NCI-H1930 (cell line): ENCODE results near the gene STARD5.

ENCODE experiments used
- DNase-seq, 2 experiments: peaks; one replicate each; lab custom pipeline; 2025; lab: John Stamatoyannopoulos, UW

Gene STARD5

DNA sequence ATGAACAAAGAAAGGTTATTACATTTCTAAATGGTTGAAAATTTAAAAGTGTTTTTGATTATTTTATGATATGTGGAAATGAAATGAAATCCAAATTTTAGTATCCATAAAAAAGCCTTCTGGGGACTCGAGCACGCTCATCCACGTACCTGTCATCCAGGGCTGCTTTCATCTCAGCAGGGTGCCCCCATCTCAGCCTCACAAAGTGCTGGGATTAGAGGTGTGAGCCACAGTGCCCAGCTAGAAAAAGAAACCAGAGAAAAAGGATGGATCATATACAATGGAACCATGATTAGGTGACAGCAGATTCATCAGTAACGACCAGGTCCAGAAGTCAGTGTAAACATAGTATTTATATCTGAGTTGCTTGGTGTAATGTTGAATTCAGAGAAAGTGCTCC is 49.7 kb downstream of the STARD5 start:
- no peak for DNase-seq

DNA sequence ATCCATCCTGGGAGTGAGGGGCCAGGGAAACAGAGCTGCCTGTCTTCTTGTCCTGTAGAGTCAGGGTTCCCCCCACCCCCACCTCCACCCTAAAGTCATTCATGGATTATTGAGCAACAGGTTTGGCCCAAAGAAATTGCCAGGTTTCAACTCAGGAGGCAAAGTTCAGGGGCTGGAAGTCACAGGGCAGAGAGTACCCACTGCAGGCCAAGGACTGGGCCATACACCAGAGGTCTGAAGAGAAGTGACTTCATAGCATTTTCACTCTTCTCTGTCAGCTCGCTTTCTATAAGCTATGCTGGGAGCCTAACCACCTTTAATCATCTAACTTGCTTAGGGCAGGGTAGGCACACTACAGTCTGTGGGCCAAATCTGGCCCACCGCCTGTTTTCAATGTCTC is 50.1 kb downstream of the STARD5 start:
- DNase-seq = no peak

DNA sequence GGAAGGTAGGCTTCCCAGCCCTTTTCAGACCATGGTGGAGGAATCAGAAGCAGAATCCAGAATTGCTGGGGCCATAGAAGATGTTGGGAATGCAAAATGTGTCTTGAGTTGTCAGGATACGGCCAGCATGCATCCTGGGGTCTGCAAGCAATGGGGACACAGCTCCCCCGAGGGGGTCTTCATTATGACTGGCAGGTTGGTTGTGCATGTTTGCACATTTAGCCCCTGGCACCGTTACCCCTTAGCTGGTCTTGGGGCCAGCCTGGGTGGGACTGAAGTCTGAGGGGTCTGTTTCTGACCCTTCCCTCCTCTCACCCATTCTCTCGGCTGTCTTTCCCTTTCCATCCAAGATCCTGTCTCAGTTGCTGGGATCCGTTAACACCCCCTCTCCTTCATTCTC is 50.7 kb downstream of the STARD5 start:
- DNase-seq = no peak

DNA sequence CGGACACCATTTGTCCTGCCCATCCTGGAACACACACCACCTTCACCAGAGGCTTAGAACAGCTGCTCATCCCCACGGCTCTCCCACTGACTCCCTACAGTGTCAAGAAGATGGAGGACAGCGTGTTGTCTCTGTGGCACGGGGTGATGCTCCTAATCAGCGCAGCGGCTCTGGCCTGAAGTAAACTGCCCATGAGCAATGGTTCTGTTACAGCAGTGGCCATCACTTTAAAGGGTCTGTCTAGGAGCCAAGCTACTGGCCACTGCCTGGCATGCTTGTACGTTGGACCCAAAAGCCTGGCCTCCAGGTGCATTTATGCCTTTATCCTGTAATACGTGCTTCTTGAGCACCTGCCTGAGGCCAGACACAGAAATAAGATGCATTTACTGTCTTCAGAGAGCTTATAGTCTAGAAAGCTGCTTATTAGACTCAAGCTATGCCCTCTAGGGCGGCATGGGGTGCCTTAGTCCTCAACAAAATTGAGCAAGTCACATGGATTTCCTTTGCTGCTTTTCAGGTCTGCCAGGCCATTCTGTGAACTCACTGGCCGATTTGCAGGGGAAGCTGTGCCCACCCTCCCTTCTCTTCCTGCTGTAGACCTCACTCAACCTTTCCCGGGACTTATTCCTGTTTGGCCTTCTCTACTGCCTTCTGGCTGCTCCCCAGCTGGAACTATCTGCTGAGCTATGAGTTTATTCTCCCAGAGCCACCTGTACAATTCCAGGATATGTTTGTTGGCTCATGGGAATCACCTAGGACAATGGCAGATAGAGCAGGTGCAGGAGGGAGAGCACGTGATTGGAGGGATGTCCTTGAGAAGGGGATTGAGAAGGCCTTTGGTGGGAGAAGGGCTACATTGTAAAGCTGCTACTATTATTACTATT is 51.9 kb downstream of the STARD5 start:
- no peak for DNase-seq

DNA sequence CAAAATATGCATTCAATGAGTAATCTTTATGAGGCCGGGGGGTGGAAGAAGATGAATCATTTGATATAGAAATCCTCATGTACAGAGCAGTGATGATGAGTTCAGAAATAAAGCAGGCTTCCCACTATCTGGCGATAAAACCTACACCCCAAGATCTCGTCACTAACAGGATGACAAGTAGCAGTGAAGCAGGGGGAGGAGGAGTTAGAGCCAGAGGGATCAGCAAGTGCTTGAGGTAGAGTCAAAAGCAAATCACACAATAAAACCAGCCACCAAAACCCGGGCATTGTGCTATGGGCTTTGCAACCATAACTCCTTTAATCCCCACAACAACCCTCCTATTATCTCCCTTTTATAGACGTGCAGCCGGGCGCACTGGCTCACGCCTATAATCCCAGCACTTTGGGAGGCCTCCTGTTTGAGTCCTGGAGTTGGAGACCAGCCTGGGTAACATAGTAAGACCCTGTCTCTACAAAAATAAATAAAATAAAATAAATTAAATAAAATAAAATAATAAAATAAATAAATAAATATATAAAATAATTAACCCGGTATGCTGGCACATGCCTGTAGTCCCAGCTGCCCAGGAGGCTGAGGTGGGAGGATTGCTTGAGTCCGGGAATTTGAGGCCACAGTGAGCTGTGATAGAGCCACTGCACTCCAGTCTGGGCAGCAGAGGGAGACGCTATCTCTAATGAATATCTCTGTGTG is 53.0 kb downstream of the STARD5 start:
- no peak for DNase-seq

DNA sequence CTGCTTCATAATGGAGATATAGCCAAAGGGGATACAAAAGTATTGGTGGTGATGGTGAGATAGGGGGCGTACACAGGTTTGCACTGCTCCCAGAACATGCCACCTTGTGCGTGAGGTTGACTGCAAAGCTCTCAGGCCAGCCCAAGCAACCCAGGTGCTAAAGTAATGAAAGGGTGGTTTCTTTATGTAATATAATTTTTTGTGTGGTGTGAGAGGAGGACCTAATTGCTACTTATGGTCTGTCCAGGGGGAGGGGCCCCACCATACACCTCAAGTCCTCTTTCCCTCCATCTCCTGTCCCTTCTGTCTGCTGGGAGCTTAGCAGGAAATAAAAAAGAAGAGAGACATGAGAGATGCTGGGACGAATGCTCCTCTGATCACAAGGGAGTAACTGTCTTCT is 53.8 kb downstream of the STARD5 start:
- DNase-seq = no peak

DNA sequence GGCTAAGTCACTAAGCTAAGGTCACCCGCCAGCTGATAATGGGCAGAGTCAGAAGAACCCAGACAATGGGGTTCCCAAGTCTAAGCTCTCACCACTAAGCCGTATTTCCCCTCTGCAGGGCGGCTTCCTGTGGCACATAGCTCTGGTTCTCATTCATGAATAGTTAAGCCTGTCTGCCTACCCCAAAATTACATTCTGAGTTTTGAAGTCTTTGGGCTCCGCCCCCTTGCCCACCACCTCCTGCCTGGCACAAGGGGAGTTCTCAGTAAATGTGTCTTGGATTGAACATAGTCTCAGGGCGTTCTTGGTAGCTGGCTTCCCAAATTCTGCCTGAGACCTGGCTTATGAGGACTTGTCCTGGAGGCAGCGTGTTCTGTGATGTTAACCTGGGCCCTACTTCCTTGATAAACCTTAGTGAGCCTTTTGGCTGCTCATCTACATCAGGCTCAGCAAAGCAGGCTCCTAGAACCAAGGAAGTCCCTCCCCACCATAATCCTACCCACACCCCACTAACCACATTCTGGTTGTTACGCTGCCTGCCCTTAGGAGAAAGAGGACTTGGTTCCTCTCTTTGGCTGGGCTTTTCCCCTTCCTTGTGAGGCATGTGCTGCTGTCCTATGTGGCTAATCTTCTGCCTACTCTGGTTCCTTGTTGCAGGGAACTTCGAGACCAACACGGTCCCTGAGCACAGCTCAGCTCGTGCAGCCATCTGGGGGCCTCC is 54.9 kb downstream of the STARD5 start:
- no peak for DNase-seq

DNA sequence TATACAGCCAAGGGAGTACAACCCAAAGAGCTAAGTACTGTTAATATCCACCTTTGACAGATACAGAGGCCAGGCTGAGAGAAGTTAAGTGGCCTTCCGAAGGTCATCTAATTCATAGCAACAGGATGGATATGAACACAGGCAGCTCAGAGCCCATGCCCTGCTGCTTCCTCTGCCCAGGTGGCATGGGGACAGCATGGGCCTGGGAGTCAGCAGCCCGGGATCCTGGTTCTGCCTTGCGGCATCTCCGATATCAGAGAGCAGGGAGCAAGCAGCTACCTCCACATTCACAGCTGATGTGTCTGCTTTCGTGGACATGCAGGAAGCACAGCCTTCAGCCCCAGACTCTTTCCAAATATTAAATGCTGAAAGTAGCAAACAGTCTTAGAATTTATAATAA is 55.6 kb downstream of the STARD5 start:
- DNase-seq = no peak

DNA sequence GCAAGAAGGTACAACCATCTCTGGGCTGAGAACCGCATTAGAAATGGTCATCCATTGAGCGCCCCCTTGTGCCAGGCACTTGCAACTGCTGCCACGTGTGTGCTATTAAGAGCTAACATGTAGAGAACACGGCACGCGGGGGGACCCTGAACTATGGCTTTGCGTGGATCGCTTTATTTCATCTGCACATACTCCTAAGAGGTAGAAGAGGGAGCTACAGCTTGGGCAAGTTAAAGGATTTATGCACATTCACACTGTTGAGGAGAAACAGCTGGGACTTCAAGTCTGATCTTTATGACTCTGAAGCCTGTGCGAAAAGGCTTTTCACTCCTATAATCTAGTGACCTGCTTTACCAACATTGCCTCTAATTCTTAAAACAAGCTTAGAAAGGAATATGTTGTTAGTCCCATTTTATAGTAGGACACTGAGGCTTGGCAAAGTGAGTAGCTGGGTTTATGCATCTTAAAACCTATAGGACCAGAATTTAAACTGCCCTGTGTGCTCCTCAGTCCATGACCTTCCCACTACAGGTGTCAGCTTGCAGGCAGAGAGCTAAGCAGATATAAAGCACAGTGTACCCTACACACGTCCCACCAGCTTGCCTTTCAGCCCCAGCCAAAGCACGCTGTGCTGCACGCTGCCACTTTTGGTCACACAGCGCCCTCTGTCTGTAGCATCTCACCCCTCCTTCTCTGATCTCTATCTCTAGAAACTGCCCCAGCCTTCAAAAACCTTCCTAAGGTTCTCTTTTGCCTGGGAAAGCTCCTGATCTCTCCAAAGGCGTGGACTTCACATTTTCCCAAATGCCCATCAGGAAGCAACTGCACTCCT is 57.8 kb downstream of the STARD5 start:
- DNase-seq = peak; percentile 35 to 60

DNA sequence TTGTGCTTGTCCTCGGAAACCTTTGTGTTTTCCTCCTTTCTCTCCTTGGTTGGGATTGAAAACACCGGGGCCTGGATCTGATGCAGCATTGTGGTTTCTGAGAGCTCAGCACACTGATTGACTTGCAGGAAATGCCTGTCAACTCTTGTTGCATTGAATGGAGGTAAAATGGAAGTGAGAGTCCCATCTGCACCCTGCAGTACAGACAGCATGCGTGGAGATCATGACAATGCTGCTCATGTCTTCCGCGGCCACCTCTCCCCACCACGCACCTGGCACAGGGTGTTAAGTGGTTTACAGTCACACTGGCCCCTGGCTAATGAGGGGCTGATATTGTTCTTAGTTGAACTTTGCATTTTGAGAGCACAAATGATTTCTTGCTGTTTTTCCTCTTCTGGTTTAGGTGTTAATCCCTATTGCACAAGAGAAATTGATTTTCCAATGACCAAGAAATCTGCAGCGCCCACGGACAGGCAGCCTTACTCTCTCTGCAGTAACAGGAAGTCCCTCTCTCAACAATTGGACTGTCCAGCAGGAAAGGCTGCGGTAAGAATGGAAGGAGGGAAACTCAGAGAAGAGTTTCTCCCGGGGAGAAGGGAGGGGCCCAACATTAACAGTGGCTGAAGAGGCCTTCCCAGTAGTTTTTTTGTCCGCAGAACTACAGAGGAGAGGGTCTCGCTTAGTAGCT is 58.5 kb downstream of the STARD5 start:
- DNase-seq = no peak

DNA sequence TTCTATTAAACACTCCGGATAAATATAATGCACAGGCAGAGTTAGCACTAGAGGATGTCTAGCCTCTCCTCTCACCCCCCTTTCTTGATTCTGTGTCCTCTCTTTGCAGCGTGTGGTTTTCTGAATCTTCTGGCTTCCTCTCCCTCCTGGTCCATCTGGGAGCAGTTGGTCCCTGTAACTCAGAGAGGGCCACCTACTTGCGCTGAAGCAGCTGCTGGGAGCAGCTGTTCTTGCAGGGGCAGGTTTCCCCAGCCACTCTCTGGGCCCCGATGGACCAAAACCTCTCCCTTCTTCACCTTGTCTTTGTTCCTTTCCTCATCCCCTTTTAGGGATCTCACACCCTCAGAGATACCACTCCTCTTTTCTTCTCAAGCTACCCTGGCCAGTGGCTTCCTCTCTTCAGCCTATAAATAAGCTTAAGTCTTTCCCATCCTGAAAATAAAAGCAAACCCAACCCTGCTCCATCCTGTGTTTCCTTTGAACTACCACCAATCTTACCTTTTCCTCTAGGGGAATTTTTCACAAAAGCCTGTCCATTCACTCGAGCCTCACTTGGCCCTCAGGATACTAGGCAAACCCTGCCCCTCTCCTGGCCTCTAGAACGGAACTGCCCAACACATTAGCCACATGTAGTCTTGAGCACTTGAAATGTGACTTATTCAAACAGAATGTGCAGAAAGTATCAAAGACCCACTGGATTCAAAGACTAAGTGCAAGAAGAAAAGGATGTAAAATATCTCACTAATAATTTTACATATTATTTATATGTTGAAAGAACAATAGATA is 59.7 kb downstream of the STARD5 start:
- DNase-seq = no peak

DNA sequence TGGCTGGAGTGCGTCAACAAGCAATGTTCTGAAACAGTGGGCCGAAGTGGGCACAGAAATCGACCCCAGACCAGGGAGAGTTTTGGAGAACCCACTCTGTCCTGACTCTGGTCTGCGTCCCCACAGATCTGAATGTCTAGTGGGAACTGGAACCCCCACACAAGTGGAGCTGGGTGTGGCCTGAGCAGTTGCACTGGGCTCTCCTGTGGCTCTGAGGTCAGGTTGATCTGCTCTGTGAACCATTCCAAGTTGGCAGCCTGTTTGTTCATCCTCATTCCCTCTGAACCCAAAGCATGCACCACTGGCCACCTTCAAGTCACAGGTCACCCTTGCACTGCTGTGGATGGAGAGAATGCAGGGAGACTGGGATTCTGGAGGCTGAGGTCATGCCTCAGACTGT is 60.5 kb downstream of the STARD5 start:
- no peak for DNase-seq

DNA sequence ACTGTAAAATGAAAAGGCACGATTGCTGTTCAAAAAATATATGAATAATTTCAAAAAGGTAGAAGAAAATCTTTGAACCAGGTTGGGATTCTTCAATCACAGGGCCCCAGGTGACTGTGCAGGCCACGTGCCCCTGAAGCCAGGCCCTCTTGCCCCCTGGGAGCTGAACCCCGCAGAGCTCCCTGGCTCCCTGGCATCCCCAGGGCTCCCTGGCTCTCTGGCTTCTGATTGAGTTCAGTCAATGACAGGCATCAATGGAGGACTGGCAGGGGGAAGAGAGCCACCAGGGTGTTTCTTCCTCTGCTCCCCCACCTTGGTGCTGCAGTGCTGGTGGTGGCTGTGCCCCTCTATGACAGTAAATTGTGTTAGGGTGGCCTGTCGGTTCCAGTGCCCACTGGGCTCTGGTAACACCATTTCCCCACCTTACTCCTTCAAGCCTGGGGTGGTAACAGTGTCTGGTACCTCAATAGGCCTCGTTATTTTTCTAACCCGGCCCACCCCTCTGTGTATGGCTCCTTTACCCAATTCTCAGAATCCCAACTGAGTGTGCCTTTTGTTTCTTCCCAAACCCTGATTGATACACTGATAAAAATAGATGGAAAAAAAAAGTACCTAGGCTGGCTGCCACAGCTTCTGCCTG is 62.6 kb downstream of the STARD5 start:
- no peak for DNase-seq

DNA sequence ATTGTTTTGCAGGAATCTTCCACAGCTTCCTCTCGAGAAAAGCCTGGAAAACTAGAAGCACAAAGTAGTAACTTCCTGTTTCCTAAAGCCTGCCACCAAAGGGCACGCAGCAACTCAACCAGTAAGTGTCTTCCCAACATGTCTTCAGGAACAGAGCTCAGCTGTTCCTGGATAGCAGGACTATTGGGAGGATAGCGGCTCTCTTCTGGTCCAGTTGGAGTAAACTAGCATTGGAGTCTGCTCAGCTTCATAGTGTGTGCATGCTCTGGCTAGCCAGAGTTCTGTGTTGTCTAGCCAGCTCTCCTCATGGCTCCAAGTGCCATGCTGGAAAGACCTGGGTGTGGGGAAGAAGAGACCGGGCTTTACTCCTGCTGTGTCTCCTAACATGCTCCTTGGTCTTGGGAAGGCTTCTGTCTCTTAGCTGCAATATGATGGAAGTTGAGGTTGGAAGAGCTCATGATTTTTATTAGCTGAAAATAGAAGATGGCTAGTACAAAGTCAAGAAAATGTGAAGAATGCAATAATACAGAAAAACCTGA is 64.1 kb downstream of the STARD5 start:
- no peak for DNase-seq
